ENCODE results near the gene FGR.
"Not testable (repeated sequence)": the region's sequence is repeated elsewhere in the genome, so short reads cannot be mapped to it uniquely, and the experiment has no call there.

The FGR gene

GRCh38 chr1:27659497-27660299 is 24.7 kb upstream of the FGR start:
- no peak for DNase-seq (ENCODE audit: low read depth in 2 of 2)

DNA sequence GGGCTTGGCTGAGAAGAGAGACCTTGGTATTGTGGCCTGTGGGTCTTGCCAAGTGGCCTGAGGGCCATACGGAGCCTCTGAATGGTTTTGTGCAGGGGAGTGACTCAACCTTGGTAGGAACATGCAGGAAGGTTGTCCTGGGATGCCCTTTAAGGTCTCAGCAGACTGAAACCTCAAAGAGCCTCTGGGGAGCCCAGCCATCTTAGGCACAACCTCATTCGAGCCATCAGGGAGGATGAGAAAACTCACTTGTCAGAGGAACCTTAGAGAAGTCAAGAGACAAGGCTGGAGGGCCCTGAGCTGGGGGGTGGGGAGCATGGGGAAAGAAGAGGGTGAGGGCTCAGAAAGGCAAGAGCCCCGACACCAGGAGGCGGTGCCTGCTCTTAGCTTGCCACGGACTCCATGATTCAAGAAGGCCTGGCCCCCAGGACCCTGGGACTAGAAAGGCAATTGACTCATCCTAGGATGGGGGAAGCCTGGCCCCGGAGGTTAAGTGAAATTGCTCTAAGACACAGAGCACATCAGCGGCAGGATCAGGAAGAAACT is 24.0 kb upstream of the FGR start:
- DNase-seq (ENCODE audit: low read depth in 2 of 2) = no peak

DNA sequence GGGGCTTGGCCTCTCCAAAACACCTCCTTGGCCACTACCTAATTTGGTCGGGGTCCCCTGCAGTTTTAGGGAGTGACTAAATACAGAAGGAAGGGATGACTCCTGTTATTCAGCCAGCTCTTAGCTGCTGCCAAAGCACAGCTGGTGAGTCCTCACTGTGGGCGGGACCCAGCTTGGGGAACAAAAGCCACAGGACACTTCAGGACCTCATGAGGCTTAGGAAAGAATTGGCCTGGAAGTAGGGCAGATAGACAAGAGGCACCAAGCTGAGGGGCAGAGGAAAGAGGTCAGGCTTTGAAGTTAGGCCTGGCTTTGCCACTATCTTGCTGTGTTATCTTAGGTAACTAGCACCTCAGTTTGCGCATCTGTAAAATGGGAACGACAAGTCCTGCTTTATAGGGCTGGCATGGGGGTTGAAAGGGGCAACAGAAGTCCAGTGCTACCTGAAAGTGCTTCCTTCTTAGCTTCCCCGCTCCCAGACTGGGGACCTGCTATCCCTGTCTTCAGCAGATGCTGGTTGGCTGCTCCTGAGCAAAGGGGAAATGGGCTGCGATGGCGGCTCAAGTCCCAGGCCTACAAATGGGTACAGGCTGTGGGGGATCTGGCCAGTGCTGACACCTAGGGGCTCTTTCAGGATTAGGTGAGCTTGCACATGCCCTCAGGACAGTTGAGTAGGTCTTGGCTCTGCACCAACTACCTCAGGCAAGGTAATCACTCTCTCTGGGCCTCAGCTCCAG is 21.3 kb upstream of the FGR start:
- no peak for DNase-seq (ENCODE audit: low read depth in 2 of 2)

DNA sequence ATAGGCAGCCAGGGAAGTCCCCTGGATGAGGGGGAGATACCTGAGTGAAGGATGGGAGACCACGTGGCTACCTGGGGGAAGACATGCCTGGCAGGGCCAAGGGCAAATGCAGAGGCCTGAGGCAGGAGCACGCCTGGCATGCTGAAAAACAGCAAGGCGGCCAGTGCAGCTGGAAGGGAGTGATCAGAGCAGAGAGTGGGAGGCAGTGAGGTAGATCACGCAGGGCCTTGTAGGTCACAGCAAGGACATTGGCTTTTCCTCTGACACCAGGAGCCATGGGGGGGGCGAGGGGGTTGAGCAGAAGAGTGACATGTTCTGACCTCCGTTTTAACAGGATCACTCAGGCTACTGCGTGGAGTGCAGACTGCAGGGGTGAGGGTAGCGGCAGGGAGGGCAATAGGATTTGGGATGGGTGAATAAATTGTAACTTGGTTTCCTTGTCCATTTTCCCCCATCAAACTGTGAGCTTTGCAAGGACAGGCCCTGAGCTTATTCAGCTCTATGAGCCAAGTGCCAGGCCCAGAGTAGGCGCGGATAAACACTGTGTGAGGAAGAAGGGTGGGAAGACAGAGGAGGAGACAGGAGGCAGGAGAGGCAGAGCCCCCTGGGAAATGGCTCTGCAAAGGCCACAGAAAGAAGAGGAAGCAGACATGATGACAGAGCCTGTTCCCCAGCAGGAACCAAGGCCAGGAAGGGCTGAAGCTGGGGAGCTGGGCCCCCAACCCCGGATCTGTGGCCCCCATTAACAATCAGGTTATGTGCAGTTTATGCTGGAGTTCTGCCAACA is 20.4 kb upstream of the FGR start:
- DNase-seq (ENCODE audit: low read depth in 2 of 2) = no peak

DNA sequence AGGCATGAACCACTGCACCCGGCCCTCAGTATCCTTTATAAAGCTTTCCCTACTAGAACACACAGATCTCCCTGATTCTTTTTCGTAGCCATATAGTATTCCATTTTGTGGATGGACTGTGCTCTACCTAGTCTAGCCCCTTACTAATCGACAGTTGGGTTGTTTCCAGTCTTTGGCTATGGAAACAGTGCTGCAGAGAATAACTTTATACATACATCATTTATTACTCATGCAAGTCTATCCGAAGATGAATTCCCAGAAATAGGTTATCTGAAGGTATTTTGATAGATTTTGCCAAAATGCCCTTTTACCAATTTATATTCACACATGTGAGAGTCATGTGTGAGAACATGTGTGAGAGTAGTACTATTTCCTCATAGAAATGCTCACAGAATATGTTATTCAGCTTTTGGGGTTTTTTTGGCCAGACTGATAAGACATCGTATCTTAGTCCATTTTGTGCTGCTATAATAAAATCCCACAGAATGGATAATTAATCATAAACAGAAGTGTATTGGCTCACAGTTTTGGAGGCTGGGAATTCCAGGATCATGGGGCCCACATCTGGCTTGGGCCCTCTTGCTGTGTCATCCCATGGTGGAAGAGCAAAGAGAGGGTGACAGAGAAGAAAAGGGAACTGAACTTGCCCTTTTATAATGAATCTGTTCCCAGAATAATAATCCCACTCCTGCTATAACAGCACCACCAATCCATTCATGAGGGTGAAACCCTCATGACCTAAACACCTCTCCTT is 17.3 kb upstream of the FGR start:
- DNase-seq (ENCODE audit: low read depth in 2 of 2) = no peak

- peak in 1 of 2 experiments; percentile 63 for DNase-seq (ENCODE audit: low read depth in 2 of 2)
Observed at GRCh38 chr1:27650539-27651175, 15.7 kb upstream of the FGR start.

DNA sequence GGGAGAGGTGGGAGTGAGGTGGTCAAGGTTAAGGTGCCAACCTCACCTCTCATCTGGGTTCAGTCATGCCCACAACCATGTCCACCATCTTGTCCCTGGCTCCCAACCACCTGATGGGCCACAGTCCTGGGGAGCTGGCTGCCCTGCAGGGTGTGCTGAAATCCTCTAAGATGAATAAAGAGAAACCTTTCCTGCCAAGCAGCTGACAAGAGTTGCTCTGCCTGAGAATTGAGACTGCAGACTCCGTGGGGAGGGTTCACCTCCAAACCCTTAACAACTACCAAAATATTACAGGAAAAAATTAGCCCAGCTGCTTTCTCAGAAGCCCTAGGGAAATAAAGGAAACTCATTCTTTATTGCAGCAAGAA is 15.2 kb upstream of the FGR start:
- DNase-seq (ENCODE audit: low read depth in 2 of 2) = no peak

DNA sequence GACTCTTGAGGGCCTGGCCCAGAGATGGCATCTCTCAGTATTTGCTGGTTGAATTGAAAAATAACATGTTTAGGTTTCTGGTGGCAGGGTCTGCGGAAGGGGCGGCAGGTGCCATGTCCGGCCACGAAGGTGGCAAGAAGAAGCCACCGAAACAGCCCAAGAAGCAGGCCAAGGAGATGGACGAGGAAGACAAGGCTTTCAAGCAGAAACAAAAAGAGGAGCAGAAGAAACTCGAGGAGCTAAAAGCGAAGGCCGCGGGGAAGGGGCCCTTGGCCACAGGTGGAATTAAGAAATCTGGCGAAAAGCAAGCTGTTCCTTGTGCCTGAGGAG is 14.3 kb upstream of the FGR start:
- DNase-seq (ENCODE audit: low read depth in 2 of 2) = no peak

- DNase-seq (ENCODE audit: low read depth in 2 of 2) = no peak
Observed at GRCh38 chr1:27648602-27649305, 13.8 kb upstream of the FGR start.

DNA sequence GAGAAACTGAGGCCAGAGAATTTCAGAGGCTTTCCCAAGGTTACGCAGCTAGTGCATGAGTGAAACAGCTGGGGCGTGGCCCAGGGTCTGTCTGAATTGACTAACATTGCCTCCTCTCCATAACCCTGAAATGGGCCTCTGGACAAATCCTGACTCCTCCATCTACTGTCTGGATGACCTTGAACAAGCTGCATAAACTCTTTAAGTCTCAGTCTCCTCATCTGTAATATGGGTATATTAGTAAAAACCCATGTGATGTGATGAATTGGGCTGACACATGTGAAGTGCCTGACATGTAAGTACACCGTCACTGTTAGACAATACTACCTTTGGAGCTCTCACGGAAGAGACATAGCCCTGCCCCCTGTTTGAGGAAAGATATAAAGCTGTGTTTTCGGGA is 12.3 kb upstream of the FGR start:
- DNase-seq (ENCODE audit: low read depth in 2 of 2) = no peak

GRCh38 chr1:27646676-27647075 is 11.7 kb upstream of the FGR start:
- no peak for DNase-seq (ENCODE audit: low read depth in 2 of 2)

DNA sequence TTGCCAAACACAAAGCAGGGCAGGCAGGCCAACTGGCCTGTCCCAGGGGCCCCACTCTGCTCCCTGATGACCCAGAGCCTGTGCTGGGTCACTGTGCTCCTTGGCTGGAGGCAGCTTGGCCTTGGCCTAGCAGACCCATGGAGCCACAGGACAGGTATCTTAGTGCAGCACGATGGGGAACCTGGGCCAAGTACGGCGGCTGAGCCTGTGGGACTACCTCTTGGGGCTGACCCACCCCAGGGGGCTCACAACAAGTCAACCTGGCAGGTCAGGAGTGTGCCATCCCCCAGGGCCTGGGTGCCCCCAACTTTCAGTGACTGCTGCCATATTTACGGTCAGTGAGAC is 10.1 kb upstream of the FGR start:
- no peak for DNase-seq (ENCODE audit: low read depth in 2 of 2)

DNA sequence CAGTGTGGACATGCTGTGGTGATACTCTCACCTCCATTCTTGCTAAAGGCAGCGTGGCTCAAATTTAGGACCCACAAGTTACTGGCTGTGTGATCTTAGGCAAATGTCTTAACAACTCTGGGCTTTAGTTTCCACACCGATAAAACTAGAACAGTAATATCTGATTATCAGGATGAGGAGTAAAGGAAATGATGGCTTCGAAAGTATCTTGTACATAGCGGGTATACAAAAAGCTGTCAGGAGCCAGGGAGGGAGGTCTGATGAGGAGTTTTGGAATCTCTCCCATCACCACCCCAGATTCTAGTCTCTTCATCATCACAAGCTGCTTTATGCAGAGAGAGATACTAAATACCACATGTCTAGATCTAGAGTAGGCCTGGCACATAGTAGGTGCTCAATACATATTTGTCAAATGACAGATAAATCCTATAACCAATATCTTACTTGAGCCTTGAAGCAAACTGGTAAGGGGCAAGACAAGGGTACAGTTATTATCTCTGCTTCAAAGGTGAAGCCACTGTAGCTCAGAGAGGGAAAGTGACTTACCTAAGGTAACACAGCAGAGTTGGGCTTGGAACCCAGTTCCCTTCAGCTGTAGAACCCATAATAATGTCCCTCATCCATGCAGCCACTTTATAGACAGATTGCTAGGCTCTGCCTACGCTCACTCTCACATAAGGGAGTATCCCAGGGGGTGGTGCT is 9.5 kb upstream of the FGR start:
- DNase-seq (ENCODE audit: low read depth in 2 of 2) = no peak

GRCh38 chr1:27643600-27644368 is 8.8 kb upstream of the FGR start:
- no peak for DNase-seq (ENCODE audit: low read depth in 2 of 2)

DNA sequence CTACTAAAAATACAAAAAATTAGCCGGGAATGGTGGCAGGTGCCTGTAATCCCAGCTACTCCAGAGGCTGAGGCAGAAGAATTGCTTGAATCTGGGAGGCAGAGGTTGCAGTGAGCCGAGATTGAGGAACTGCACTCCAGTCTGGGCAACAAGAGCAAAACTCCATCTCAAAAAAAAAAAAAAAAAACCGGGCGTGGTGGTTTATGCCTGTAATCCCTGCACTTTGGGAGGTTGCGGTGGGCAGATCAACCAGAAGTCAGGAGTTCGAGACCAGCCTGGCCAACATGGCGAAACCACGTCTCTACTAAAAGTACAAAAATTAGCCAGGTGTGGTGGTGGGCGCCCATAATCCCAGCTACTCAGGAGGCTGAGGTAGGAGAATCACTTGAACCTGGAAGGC is 5.5 kb upstream of the FGR start:
- DNase-seq (ENCODE audit: low read depth in 2 of 2) = not testable (repeated sequence)

GRCh38 chr1:27638805-27639204 is 3.8 kb upstream of the FGR start:
- no peak for DNase-seq (ENCODE audit: low read depth in 2 of 2)

GRCh38 chr1:27638047-27638734 is 3.2 kb upstream of the FGR start:
- no peak for DNase-seq (ENCODE audit: low read depth in 2 of 2)

DNA sequence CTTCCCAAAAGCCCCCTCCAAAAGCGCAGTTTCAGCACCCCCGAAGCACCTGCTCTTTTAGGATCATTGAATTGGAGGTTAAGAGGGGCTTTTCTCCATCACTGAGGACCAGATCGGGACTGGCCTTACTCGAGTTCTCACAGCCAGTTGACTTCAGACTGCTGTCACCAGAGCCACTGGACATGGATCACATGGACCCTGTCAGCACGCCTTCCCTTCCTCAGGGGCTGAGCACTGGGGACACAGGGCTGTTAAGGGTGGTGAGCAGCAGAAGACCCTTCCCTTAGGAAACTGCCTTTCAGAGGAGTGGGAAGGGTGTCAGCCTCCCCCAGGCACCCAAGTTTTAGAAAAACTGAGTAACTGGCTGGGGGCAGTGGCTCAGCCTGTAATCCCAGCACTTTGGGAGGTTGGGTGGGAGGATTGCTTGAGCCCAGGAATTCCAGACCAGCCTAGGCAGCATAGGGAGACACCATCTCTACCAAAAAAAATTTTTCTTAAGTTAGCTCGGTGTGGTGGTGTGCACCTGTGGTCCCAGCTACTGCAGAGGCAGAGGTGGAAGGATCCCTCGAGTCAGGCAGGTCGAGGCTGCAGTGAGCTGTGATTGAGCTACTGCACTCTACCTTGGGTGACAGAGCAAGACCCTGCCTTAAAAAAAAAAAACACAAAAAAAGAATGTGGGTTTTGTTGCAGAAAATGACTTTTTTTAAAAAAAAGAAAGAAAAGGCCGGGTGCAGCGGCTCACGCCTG is 584 bp upstream of the FGR start:
- DNase-seq (ENCODE audit: low read depth in 2 of 2) = no peak

Measured in fibroblast of skin of left biceps (primary cell).